Gastroesophageal sphincter (tissue), 3 donors: Measurements from ENCODE around the gene ST6GAL2.

Experiments used
- POLR2AphosphoS5 ChIP-seq: sonication (generic); formaldehyde crosslinking; IDR thresholded peaks from one replicate; pipeline ENCODE4 v1.6.1; 2017; ENCODE audit warnings: antibody characterized with exemption
- TF ChIP-seq, protein P1 (sequence below), 4 experiments: fragments of 200-600 bp in 2 of 4; fragments of 450-650 bp in 2 of 4; sonication (generic) in 1 of 4; IDR thresholded peaks; one replicate each; pipeline ENCODE4 v1.5.1; 2017 to 2019; ENCODE audit warnings: antibody characterized with exemption in 4 of 4, mild to moderate bottlenecking in 2 of 4, moderate library complexity in 2 of 4

DNA sequence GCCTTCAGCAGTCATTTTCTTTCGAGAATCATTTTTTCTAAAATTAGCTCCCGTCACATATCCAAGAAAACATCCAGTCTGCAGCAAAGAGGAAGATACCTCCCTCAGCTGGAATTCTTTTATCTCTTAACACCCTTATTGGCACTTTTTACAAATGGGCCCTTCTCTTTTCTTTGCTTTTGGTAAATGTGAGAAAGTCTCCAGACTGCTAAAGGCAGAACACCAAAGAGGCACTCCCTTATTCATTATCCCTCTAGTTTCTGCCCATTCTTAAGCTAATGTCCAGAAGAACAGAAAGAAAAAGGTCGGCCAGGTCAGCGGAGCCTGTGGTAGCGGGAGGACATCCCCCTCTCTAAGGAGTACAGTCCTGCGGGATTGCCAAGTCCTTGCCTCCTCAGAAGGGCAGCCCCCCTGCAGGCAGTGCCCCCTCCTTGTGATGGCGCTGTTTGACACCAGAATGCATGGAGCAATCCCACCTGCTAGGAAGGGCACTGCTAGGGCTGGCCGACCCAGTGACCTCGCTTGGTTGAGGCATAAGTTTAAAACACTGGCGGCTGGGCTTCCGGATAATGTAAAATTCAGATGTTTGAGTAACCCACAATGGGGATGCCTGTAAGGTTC is 34.0 kb downstream of the ST6GAL2 start:
- TF ChIP-seq, protein P1, sequence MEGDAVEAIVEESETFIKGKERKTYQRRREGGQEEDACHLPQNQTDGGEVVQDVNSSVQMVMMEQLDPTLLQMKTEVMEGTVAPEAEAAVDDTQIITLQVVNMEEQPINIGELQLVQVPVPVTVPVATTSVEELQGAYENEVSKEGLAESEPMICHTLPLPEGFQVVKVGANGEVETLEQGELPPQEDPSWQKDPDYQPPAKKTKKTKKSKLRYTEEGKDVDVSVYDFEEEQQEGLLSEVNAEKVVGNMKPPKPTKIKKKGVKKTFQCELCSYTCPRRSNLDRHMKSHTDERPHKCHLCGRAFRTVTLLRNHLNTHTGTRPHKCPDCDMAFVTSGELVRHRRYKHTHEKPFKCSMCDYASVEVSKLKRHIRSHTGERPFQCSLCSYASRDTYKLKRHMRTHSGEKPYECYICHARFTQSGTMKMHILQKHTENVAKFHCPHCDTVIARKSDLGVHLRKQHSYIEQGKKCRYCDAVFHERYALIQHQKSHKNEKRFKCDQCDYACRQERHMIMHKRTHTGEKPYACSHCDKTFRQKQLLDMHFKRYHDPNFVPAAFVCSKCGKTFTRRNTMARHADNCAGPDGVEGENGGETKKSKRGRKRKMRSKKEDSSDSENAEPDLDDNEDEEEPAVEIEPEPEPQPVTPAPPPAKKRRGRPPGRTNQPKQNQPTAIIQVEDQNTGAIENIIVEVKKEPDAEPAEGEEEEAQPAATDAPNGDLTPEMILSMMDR (IDR thresholded peaks at IDR 0.05), result no peak
- no peak for TF ChIP-seq POLR2AphosphoS5
